Activated CD8-positive, alpha-beta memory T cell treated with anti-CD3 and anti-CD28 coated beads, Interleukin-2, amount 50 U/mL, for 1 hour (primary cell): ENCODE results near the gene APBA3.
"Not testable (repeated sequence)": the region's sequence is repeated elsewhere in the genome, so short reads cannot be mapped to it uniquely, and the experiment has no call there.

Experiments
- DNase-seq: peaks from one replicate; pipeline ENCODE4 v3.0.0-alpha.2; 2020; ENCODE audit errors: extremely low read depth

The APBA3 gene

DNA sequence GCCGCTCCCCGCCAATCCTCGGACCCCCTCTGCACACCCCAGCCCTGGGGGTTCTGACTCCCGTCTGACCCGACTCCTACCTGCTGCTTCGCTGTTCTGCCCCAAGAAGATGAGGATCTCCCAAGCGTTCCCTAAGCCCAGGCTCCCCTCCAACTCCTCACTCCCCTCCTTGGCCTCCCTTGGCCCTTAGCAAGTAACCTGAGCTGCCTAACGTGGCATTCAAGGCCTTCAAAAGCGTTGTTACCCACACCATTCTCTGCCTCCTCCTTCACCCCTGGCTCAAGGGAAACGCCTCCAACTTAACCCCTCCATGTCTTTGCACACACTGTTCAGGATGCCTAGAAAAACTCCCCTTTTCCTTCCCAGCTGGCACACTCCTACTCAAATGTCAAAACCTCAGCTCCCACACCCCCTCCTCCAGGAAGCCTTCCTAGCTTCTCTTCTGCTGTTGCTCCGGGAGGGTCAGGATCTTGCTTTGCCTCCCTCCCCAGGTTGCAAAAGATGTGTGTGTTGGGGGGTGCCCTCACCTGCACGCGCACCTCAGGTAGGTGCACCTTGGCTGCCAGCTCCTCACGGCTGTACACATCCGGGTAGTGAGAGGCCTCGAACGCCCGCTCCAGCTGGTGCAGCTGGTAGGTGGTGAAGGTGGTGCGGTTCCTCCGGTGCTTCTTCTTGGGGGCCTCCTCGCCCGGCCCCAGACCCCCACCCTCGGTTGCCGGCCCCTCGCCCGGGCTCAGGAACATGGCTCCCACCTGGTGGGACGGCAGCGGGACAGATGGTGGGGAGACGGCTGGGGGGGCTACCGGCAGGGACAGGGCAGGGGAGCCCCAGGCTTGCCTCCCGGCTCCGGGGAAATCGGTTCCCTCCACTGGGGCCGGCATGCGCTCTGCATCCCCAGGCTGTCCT is 9.8 kb upstream of the APBA3 start:
- DNase-seq = no peak

DNA sequence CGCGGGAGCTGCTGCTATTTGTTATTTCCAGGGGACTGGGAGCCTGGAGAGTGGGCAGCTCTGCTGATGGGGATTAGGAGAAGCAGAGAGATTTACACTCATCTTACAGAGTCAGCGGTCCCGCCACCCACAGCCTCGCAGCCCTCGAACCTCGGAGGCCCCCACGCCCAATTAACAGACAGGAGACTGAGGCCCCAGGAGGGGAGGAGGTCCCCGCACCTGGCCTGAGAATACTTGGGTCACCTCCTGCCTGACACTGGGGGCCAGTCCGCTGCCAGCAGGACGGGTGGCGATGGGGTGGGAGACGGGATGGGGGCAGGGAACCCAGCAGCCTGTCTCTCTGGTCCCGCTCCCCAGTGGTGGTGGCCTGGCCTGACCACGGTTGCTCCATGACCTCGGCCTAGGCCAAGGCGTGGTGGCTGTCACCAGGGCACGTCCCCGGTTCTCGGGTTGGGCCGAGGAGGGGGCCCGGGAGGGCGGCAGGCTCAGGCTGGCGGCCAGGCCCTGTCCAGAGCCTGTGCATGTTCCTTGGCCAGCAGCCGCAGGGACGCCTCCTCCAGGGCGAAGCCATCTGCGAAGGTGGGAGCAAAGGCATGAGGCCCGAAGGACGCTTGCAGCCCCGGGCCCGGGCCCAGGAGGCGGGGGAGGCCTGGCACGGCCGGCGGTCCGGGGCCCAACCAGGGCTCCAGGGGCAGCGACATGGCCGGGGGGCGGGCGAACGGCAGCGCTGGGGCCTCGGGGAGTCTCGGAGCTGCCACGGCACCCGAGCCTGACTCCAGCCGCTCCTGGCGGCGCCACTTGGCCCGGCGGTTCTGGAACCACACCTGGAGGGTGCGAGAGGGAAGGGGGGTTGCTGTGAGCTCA is 8.9 kb upstream of the APBA3 start:
- no peak for DNase-seq

DNA sequence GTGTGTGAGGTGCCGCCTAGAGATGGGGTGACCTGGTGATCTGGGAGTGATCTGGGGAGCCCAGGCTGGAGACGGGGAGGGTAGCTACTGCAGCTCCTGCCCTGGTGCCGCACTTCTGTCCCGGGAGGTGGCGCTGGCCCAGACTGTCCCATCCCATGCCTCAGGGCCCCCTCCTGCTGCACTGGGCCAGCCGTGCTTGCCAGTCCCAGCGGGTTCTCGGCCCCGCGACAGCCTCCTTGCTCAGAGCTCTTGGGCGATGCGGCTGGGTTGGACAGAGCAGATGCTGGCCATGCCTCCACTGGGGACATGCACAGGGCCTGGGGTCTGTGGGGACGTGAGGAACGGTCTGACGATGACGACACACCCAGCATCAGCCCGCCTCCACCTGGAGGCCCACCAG is 8.0 kb upstream of the APBA3 start:
- DNase-seq = no peak

DNA sequence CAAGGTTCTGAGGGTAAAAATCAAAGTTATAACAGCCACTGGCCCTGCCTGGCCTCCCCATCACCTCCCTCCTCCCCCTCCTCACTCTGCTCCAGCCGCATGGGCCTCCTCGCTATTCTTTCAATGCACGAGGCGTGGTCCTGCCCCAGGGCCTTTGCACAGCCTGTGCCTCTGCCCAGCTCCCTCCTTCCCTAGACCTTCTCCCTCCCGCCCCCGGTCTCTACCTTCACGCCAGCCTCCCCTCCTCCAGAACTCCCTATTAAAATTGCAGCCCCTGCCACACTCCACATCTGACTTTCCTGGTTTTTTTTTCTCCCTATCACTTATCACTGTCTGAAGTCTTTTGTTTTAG is 7.2 kb upstream of the APBA3 start:
- no peak for DNase-seq

DNA sequence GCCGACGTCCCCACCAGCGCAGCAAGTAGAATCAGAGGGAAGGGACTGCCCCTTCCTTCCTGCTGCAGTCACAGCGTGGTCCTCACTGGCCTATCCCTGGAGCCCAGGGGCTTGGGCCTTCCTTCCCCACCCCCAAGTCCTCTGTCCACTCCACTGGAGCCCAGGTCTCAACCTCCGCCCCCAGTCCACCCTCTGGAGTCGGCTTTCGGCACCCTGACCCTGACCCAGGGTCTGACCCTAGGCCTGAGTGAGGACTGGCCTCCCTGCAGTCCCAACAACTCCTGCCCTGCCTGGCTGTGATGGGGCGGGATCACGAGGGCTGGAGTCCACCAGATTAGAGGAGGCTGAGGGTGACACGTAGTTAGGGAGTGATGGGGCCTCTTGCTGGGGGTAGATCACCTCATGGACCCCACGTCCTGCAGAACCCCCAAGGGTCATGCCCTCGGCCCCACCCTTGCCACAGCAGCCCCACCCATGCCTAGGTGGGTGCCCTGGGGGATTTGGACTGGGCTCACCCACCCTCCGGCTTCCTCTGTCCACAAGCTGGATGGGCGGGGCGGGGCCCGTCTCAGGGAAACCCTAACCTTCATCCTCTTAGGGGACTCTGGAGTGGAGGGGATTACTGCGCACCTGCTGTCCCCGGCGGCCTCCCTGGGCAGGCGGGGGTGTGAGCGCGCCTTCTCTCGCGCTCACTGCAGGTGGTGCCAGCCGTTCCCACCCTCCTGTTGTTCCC is 6.7 kb upstream of the APBA3 start:
- DNase-seq = no peak

DNA sequence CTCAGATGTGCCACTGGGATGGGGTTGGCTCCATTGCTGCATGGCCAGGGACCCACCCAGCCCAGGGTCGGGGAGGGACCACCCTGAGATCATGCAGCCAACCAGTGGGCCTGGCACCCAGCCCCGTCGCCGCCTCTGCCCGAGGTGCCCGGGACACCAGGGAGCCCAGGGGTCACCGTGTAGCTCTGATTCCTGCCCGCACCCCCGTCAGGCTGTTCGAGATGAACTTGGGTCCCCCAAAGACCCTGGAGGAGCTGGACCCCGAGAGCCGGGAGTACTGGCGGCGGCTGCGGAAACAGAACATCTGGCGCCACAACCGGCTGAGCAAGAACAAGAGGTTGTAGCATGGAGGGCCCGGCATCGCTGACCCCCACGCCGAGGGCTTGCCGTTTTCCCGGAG is 5.6 kb upstream of the APBA3 start:
- no peak for DNase-seq

DNA sequence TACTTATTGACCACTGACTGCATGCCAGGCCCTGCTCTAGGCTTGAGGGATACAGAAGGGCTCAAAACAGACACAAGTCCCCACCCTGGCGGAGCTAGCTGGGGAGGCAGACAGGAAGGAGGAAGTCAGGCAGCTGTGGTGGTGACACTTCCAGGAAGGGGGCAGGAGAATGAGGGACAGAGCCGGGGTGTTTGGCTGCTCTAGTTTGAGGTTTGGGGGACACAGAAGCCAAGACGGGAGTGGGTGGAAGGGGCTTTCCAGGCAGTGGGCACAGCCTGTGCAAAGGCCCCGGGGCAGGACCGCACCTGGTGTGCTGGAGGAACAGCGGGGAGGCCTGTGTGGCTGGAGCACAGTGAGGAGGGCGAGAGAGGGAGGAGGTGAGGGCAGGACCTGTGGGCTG is 5.0 kb upstream of the APBA3 start:
- no peak for DNase-seq

DNA sequence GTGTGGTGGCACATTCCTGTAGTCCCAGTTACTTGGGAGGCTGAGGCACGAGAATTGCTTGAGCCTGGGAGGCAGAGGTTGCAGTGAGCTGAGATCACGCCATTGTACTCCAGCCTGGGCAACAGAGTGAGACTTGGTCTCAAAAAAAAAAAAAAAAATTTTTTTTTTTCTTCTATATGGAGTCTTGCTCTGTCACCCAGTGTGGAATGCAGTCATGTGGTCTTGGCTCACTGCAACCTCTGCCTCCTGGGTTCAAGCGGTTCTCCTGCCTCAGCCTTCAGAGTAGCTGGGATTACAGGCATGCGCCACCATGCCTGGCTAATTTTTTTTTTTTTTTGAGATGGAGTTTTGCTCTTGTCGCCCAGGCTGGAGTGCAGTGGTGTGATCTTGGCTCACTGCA is 4.3 kb upstream of the APBA3 start:
- DNase-seq = not testable (repeated sequence)

DNA sequence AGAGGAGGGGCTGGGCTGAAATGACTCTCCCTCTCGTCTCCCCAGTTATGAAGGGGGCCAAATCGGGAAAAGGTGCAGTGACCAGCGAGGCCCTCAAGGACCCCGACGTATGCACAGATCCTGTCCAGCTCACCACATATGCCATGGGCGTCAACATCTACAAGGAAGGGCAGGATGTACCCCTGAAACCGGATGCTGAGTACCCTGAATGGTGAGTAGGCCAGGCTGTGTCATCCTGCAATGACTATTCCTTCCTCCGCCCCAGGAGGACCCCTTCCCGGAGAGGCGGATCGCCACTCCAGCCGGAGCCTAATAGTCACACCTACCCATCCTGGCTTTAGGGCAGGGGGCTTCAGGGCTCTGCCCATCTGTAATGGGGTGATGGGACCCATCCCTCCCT is 3.6 kb upstream of the APBA3 start:
- no peak for DNase-seq

DNA sequence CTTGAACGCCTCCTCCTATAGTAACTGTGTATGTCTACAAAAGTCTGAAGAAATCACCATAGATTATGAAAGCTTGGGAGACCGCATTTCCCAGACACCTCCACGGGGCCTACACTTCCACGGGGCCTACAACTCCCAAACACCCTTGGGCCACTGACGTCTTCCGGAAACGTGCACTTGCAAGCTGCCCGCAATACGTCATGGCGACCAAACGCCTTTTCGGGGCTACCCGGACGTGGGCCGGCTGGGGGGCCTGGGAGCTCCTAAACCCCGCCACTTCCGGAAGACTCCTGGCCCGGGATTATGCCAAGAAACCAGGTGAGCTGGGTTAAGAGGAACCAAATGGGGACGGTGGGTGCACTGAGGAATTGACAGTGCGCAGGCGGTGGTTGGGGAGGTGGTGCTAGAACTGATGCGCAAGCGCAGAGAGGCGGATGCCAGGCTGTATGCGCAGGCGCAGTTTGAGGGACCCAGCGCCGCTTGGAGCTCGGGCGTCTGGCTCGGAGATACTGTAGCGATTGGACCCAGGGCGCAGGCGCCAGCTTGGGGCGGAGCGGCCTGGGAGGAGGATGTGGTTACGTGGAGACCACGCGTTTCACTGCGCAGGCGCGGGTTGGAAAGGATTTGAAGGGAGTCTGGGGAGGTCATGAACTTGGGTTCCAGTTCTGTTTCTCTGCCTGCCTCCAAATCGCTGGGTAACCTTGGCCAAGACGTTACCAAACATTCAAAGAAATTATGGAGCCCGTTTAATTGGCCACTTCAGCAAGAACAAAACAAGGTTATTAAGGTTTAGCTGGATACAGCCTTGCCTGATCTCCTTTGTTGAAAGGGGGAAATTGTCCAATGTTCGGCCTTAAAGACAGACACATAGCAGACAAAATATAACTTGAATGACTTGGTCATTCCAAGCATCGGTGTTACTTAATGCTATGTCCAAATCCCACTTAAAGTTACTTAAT is 1.3 kb upstream of the APBA3 start, which contains the start of gene MRPL54:
MRPL54 (plus strand) TSS at position 182 of the 959 bp plus-strand sequence; CDS start at position 201, 19 bp downstream.
- DNase-seq = peak; percentile 96

DNA sequence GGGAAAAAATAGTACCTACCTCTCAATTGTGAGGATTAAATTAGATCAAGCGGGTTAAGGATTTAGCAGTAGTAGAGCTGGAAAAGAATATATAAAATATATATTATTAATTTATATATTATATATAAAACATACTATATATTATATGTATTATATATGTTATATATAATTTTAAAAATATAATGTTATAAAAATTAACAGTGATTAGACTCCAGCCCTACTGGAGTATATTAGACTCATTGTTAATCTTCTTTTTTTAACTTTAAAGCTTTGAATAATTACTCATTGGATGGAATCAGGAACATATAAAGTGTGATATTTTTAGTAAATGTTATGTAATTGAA is 610 bp upstream of the APBA3 start:
- DNase-seq = no peak

DNA sequence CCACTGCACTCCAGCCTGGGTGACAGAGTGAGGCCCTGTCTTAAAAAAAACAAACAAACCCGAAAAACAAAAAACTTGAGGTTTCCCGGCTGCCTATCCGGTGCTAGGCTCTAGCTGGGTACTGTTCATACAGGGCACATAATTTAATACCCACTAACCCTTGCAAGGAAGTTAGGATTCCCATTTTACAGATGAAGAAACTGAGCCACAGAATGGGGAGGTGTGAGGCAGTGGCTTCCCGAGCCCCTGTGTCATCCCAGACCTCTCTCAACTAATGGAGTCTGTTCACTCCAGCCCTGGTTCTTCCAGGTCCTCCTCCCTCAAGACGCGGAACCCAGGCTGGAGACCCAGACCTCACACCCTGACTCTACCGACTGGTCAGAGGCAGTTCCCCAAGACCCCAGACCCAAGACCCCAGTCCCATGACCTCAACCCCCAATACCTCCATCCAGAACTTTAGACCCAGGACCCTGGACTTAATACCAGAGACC is 576 bp downstream of the APBA3 start:
- DNase-seq = no peak

DNA sequence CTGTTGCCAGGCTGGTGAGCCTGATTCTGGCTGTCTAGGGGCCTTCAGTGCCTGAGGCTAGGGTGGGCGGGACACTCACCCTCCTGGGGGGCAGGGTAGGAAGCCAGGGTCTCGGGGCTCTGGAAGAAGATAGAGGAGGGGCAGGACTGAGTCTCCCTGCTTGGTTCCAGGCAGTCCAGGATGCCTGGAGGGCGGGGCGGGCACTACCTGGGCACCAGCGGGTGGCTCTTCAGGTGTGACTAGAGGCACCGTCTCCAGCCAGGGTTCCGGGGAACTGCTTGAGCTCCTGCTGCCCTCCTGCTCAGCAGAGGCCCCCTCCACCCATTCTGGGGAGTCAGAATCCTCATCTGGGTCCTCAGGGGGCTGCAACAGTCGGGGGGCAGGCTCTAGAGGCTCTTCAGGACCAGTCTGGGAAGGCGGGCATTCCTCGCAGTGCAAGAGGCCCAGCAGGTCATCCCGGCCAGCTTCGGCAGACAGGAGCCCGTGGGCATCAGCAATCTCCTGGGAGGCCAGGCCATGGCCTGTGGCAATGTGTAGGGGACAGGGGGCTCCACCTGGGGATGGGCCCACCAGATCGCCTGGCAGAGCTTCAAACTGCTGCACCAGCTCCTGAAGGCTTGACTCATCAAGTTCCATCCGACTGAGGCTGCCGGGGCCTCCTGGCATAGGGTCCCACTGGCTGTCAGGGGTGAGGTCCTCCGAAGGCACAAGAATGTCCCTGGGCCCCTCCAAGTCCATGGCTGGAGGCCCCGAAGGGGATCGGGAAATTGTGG is 1.8 kb downstream of the APBA3 start:
- DNase-seq = no peak

DNA sequence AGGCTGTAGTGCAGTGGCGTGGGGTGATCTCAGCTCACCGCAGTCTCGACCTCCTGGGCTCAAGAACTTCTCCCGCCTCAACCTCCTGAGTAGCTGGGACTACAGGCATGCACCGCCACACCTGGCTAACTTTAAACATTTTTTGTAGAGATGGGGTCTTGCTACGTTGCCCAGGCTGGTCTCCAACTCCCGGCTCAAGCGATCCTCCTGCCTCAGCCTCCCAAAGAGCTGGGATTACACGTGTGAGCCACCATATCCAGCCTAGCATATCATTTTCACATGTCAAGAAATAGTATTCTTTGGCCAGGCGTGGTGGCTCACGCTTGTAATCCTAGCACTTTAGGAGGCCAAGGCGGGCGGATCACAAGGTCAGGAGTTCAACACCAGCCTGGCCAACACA is 3.2 kb downstream of the APBA3 start:
- DNase-seq = not testable (repeated sequence)

DNA sequence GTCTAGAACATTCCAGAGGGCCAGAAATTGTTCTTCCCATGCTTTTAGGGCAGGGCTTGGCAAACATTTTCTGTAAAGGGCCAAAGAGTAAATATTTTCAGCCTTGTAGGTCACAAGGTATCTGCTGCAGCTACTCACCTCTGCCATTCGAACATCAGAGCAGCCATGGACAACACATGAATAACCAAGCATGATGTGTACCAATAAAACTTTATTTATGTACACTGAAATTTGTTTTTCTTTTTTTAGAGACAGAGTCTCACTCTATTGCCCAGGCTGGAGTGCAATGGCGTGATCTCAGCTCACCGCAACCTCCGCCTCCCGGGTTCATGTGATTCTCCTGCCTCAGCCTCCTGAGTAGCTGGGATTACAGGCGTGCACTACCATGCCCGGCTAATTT is 3.8 kb downstream of the APBA3 start:
- not testable (repeated sequence) for DNase-seq

DNA sequence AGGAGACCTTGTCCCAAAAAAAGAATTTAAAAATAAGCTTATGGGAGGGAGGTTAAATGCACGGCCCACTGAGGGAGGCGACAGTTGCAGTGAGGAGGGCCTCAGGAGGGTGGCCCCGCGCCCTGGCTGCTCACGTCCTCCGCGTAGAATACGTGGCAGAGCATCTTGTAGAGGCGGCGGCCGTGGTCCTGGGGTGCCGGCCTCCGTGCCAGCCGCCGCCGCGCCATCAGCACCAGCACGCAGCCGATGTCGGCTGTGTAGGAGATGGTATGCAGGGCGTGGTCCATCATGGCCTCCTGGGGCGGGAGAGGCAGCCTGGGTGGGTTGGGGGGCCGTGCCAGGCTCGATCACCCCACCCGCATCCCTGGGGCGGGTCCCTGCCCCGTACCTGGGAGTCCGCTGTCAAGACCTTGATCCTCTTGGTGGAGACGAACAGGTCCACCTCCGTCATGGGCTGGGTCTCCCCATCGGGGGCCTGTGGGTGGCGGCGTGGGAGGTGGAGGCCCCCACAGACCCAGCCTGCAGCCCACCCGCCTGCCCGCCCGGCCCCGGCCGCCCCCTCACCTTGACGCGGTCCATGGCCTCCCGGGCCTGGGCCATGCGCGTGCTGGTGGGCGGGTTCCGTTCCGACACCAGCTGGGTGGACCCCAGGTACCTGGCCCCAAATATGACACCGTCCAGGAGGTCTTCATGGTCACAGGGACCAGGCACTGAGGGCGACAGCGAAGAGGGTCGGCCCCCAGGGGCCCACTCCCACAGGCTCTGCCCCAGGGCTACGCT is 7.7 kb downstream of the APBA3 start:
- no peak for DNase-seq

DNA sequence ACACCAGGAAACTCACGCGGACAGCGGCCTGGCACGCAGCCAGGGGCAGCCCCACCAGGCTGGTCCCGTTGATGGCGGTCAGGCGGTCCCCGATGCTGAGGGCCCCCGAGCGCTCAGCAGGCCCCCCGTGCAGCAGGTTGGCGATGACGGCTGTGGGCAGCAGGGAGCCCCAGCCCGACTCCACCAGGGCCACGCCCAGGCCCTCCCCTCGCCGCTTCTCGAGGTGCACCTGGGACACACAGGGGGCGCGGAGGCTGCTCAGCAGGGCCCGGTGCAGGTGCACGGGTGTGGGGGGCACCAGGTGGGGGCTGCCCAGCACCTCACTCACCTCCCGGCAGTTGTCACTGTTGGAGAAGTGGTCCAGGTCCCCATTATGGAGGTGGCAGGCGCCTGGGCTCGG is 9.0 kb downstream of the APBA3 start:
- DNase-seq = no peak

DNA sequence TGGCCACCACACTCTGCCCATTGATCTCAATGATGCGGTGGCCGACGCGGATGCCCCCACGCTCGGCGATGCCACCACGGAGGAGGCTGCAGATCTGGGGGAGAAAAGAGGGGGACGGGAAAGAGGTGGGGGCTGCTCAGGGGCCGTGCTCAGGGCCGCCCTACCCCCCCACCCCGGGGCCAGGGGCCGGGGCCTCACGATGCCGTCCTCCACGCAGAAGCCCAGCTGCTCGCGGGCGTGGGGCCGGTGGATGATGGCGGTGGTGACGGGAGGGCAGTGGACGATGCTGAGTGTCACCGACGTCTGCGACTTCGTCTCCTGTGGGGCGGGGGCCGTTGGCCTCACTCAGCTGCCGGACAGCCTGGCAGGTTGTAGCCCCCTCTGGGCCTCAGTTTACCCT is 10.3 kb downstream of the APBA3 start:
- no peak for DNase-seq

DNA sequence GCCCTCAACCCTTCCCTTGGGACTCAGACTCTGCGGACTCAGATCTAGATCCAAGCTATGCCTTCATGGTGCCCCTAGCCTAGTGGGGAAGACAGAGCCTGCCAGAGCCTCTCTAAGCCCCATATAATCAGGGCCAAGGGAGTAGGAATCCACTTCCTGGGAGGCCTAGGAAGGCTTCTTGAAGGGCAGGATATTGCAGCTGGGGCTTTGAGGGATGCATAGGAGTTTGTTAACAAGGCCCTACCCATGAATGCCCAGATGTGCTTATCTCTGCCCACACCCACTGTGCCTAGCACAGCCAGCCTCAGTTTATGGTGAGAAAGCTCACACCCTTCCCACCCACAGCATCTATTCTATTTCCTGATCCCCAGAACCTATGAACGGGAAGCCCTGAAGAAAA is 11.3 kb downstream of the APBA3 start:
- DNase-seq = no peak
